ENCODE results near the gene RASA3. TPM values are rescaled to one million over a fixed set of nuclear protein-coding genes. Genes with fewer than 3 reads are reported as not detected.

Gene RASA3
- total RNA-seq, 1 donor from 2014 or later: 25.4 TPM

DNA sequence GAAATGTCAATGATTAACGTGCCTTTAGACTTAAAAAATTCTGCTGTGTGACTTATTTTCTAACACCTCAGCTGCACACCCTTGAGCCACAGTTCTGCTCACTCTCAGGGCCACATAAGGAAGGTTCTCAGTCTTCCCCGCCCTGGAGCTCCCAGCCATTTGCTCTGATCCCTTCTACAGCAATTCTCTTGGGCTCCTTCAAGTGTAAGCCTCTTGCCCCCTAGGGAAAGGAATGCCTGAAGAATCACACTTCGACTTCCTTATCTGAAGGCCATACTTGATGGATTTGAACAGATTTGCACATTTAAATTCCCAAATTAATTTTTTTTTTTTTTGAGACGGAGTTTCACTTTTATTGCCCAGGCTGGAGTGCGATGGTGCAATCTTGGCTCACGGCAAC is 44.2 kb downstream of the RASA3 start:
- Histone ChIP-seq H3K27me3 (ENCODE audit: control insufficient read depth, insufficient read depth, low read length) (no peaks in the 10 kb centered on the region), H3K36me3 (ENCODE audit: control insufficient read depth, insufficient read depth, low read length) (no peaks in the 10 kb centered on the region), H3K4me3 (ENCODE audit: low read depth, low read length) (no peak overlapping the region)
- no peak for DNase-seq (ENCODE audit: low read depth)
- TF ChIP-seq, protein P1, sequence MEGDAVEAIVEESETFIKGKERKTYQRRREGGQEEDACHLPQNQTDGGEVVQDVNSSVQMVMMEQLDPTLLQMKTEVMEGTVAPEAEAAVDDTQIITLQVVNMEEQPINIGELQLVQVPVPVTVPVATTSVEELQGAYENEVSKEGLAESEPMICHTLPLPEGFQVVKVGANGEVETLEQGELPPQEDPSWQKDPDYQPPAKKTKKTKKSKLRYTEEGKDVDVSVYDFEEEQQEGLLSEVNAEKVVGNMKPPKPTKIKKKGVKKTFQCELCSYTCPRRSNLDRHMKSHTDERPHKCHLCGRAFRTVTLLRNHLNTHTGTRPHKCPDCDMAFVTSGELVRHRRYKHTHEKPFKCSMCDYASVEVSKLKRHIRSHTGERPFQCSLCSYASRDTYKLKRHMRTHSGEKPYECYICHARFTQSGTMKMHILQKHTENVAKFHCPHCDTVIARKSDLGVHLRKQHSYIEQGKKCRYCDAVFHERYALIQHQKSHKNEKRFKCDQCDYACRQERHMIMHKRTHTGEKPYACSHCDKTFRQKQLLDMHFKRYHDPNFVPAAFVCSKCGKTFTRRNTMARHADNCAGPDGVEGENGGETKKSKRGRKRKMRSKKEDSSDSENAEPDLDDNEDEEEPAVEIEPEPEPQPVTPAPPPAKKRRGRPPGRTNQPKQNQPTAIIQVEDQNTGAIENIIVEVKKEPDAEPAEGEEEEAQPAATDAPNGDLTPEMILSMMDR (IDR thresholded peaks at IDR 0.05; ENCODE audit: insufficient read depth, low read length, poor library complexity, severe bottlenecking): no peak

DNA sequence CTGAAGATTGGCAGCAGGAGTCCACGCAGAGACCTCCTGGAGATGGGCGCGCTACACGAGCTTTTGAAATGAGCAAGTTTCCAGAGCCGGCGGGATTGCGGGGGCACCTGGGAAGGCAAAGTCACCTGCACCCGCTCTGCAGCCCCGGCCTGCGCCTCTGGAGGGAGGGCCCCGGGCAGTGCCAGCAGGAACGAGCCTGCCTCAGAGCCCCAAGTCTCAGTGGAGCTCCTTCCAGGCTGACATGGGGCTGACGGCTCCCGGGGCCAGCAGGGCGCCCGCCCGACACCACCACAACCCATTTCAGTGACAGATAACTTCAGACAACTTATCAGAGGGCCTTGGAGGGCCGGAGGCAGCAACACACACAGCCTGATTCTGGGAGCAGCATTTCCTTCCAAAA is 45.0 kb downstream of the RASA3 start:
- Histone ChIP-seq H3K4me3 (ENCODE audit: low read depth, low read length) (no peak overlapping the region), H3K27me3 (ENCODE audit: control insufficient read depth, insufficient read depth, low read length) (no peaks in the 10 kb centered on the region), H3K36me3 (ENCODE audit: control insufficient read depth, insufficient read depth, low read length) (no peaks in the 10 kb centered on the region)
- no peak for DNase-seq (ENCODE audit: low read depth)
- TF ChIP-seq, protein P1 (IDR thresholded peaks at IDR 0.05; ENCODE audit: insufficient read depth, low read length, poor library complexity, severe bottlenecking): no peak

DNA sequence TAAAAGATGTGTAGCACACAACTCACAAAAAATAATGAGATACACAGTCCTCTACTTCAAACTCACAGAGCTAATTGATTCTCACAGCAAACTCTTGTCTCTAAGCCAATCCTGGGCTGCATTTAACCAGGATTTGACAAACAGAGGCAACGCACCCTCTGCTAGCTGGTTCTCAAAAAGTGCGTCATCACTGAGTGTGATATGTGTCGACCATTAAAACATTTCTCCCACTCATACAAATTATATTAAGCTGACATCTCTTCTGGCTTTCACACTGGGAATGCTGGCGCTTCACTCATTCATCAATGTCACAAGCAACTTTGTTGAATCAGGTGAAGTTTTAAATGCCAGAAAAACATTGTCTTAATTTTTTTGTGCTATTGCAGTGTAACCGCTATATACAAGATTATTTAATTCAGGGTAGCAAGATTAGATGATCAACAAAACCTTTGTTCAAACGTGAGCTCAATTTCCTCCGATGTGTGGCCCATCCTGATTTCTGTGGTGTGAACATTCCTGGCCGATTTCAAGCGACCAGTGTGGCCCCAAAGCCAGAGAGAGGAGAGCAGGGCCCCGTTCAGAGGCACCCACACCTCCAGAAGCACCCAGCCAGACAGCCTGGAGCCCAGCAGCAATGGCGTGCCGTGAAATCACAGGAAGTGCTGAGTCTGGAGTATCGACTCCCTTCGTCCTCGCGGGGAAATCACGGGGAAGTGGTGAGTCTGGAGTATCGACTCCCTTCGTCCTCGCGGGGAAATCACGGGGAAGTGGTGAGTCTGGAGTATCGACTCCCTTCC is 49.4 kb downstream of the RASA3 start:
- H3K36me3 ChIP-seq (ENCODE audit: control insufficient read depth, insufficient read depth, low read length): no peaks in the 10 kb centered on the region
- TF ChIP-seq, protein P1 (IDR thresholded peaks at IDR 0.05; ENCODE audit: insufficient read depth, low read length, poor library complexity, severe bottlenecking): no peak
- H3K4me3 ChIP-seq (ENCODE audit: low read depth, low read length): no peak overlapping the region
- DNase-seq (ENCODE audit: low read depth): no peak
- no peaks in the 10 kb centered on the region for H3K27me3 ChIP-seq (ENCODE audit: control insufficient read depth, insufficient read depth, low read length)

DNA sequence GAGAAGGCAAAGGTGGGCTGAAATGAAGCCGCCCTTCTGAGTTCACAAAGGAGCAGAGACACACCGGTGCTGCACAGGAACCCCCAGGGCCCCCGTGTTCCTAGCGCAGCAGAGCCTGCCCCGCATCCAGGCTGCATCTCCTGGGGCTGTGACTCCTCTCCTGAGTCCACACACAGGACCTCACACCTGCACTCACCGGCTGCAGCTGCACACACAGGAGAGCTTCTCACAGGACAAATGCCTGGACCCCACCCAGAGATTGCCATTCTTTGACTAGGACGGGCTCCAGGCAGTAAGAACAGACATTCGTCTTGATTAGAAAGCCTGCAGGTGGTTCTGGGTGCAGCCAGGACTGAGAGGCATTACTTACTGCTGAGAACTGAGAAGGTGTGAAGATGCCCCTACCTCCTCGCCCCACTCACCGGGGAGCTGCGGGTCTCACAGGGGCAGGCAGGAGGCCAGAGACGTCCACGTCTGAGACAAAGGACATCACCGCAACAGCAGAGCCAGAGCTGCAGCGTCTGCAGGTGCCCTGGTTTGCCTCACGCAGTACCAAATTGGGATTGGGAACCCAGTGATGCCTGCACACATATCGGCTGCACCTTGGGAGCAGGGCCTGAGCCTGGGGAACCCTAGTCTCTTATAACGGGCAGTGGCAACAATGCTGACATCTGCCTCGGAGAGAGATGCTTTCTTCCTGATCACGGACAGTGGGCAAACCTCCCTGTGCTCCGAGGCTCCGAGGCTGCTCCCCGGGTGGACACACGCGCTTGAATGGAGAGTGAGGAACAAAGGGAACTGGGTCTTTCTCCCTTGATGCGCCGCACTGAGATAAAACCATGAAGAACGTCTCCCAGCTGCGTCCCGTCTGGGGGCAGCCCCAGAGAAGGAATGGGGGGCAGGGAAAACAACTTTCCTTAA is 50.4 kb downstream of the RASA3 start:
- Histone ChIP-seq H3K4me3 (ENCODE audit: low read depth, low read length) (no peak overlapping the region), H3K27me3 (ENCODE audit: control insufficient read depth, insufficient read depth, low read length) (no peaks in the 10 kb centered on the region), H3K36me3 (ENCODE audit: control insufficient read depth, insufficient read depth, low read length) (no peaks in the 10 kb centered on the region)
- TF ChIP-seq, protein P1 (IDR thresholded peaks at IDR 0.05; ENCODE audit: insufficient read depth, low read length, poor library complexity, severe bottlenecking): no peak
- DNase-seq (ENCODE audit: low read depth): no peak

DNA sequence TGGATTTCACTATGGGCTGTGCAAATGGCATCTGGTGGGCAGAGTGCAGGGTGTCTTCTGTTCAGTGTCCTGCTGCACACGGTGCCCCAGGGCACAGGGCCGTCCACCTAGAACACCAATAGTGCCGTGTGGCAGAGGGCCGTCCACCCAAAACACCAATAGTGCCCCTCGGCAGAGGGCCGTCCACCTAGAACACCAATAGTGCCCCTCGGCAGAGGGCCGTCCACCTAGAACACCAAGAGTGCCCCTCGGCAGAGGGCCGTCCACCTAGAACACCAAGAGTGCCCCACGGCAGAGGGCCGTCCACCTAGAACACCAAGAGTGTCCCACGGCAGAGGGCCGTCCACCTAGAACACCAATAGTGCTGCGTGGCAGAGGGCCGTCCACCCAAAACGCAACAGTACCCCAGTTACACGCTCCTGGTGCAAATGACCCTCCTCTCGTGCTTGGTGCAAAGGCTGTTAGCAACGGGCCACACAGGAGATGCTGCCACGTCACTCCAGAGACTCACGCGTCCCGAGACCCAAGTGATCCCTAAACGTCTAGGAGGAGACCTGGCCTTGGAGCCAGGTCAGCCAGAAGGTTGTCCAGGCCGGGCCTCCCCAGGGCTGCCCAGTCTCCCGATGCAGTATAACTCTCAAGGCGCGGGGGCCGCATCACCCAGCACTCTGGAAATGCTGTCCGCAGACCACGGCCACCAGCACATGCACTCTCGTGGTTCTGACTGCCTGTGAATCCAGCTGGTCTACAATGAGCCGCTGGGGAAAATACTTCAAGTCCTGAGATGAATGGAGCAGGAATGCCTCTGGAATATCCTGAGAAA is 51.5 kb downstream of the RASA3 start:
- TF ChIP-seq, protein P1 (IDR thresholded peaks at IDR 0.05; ENCODE audit: insufficient read depth, low read length, poor library complexity, severe bottlenecking): no peak
- H3K36me3 ChIP-seq (ENCODE audit: control insufficient read depth, insufficient read depth, low read length): no peaks in the 10 kb centered on the region

More for the DNA sequence above, 51.5 kb downstream of the RASA3 start:
- no peaks in the 10 kb centered on the region for H3K27me3 ChIP-seq (ENCODE audit: control insufficient read depth, insufficient read depth, low read length)
- DNase-seq (ENCODE audit: low read depth): no peak
- H3K4me3 ChIP-seq (ENCODE audit: low read depth, low read length): no peak overlapping the region
